ENCODE data around the gene STK35.
"Not testable (repeated sequence)": the region's sequence is repeated elsewhere in the genome, so short reads cannot be mapped to it uniquely, and the experiment has no call there.

The STK35 gene

GRCh38 chr20:2164421-2164820 lies 62.8 kb downstream of the STK35 start:
- no peak for DNase-seq

GRCh38 chr20:2164966-2165365 lies 63.3 kb downstream of the STK35 start:
- no peak for DNase-seq

GRCh38 chr20:2165871-2166270 lies 64.2 kb downstream of the STK35 start:
- no peak for DNase-seq

- DNase-seq: no peak
Measured at GRCh38 chr20:2167112-2167511, 65.5 kb downstream of the STK35 start.

GRCh38 chr20:2168946-2169345 lies 67.3 kb downstream of the STK35 start:
- DNase-seq: no peak

- DNase-seq: no peak
Measured at GRCh38 chr20:2169456-2170088, 67.9 kb downstream of the STK35 start.

- no peak for DNase-seq
Measured at GRCh38 chr20:2170404-2170803, 68.8 kb downstream of the STK35 start.

GRCh38 chr20:2171266-2171790 lies 69.7 kb downstream of the STK35 start:
- DNase-seq: no peak

- not testable (repeated sequence) for DNase-seq
Measured at GRCh38 chr20:2171840-2172239, 70.2 kb downstream of the STK35 start.

- DNase-seq: peak; percentile 41 to 45
Measured at GRCh38 chr20:2172305-2173175, 70.9 kb downstream of the STK35 start.

GRCh38 chr20:2173186-2173585 lies 71.6 kb downstream of the STK35 start:
- no peak for DNase-seq

GRCh38 chr20:2174067-2174466 lies 72.4 kb downstream of the STK35 start:
- DNase-seq: no peak

- DNase-seq: no peak
Measured at GRCh38 chr20:2176946-2177345, 75.3 kb downstream of the STK35 start.

- no peak for DNase-seq
Measured at GRCh38 chr20:2178318-2179232, 76.9 kb downstream of the STK35 start.

- DNase-seq: no peak
Measured at GRCh38 chr20:2179233-2179580, 77.6 kb downstream of the STK35 start.

GRCh38 chr20:2179949-2180348 lies 78.3 kb downstream of the STK35 start:
- no peak for DNase-seq

GRCh38 chr20:2183381-2183780 lies 81.8 kb downstream of the STK35 start:
- no peak for DNase-seq

- DNase-seq: not testable (repeated sequence)
Measured at GRCh38 chr20:2184933-2185332, 83.3 kb downstream of the STK35 start.

GRCh38 chr20:2195614-2196013 lies 94.0 kb downstream of the STK35 start:
- DNase-seq: no peak

- DNase-seq: no peak
Measured at GRCh38 chr20:2197166-2197565, 95.5 kb downstream of the STK35 start.

Measured in NCI-H1930 (cell line).